ENCODE results near the gene CYP2U1.
"Not testable (repeated sequence)": the region's sequence is repeated elsewhere in the genome, so short reads cannot be mapped to it uniquely, and the experiment has no call there.

The CYP2U1 gene

DNA sequence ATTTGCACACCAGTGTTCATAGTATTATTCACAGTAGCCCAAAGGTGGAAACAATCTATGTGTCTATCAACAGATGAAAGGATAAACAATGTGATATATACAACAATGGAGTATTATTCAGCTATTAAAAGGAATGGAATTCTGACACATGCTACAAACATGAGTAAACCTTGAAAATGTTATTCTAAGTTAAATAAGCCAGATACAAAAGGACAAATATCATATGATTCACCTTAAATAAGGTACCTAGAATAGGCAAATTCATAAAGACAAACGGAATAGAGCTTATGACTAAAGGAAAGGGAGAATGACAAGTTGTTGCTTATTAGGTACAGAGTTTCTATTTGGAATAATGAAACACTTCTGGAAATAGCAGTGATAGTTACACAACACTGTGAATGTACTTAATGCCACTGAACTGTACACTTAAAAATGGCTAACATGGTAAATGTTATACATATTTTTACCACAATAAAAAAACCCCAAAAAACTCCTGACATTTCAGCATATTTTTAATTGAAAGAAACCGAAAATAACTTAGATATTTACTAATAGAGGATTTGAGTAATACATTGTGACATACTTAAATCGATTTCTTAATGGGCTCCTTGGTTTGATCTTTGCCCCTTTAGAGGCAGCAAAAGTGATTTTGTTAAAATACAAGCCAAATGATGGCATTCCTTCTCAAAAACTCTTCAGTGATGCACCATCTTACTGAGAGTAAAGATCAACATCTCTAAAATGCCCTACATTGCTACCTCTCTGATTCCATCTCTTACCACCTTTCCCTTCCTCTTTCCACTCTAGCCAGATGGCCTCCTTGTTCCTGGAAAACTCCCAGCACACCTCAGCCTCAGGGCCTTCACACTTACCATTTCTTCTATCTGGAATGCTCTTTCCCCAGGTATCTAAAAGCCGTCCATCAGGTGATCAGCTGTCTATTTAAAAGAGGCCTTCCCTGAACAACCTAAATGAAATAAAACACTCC, 8.6 kb upstream of the CYP2U1 start:
- no peak for DNase-seq

- DNase-seq: not testable (repeated sequence)
Measured at GRCh38 chr4:107925713-107926112, 5.6 kb upstream of the CYP2U1 start.

- DNase-seq: not testable (repeated sequence)
Measured at GRCh38 chr4:107926875-107927274, 4.5 kb upstream of the CYP2U1 start.

DNA sequence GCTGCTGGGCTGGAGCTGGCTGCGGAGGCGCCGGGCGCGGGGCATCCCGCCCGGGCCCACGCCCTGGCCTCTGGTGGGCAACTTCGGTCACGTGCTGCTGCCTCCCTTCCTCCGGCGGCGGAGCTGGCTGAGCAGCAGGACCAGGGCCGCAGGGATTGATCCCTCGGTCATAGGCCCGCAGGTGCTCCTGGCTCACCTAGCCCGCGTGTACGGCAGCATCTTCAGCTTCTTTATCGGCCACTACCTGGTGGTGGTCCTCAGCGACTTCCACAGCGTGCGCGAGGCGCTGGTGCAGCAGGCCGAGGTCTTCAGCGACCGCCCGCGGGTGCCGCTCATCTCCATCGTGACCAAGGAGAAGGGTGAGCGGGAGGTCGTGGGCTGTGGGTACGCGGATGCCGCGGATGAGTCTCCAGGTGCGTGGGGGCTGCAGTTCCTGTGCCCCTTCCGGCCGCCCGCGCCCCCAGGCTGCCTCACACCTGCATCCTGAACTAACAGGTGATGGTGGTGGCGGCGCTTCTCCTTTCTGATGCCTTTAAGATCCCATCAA, 499 bp downstream of the CYP2U1 start:
- DNase-seq: peak; percentile 9

- no peak for DNase-seq
Measured at GRCh38 chr4:107935246-107935645, 3.9 kb downstream of the CYP2U1 start.

- no peak for DNase-seq
Measured at GRCh38 chr4:107937040-107937439, 5.7 kb downstream of the CYP2U1 start.

DNA sequence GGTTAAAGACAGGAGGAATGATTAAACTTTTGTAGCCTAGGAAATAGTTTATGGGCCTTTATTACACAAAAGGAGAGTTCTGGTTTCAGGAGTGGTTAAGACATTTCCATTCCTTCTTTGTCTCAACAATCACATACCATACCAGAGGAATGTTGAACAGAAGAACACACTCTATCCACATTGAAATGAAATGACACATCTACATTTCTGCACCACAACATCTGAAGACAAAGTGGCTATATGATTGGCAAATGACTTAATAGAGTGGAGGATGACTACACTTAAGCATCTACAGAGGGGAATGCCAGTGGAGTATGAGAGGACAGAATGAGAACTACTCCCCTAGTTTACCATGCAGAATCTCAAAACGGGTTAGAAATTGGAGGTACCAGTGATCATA, 8.0 kb downstream of the CYP2U1 start:
- DNase-seq: no peak

- no peak for DNase-seq
Measured at GRCh38 chr4:107945809-107946208, 14.5 kb downstream of the CYP2U1 start.

DNA sequence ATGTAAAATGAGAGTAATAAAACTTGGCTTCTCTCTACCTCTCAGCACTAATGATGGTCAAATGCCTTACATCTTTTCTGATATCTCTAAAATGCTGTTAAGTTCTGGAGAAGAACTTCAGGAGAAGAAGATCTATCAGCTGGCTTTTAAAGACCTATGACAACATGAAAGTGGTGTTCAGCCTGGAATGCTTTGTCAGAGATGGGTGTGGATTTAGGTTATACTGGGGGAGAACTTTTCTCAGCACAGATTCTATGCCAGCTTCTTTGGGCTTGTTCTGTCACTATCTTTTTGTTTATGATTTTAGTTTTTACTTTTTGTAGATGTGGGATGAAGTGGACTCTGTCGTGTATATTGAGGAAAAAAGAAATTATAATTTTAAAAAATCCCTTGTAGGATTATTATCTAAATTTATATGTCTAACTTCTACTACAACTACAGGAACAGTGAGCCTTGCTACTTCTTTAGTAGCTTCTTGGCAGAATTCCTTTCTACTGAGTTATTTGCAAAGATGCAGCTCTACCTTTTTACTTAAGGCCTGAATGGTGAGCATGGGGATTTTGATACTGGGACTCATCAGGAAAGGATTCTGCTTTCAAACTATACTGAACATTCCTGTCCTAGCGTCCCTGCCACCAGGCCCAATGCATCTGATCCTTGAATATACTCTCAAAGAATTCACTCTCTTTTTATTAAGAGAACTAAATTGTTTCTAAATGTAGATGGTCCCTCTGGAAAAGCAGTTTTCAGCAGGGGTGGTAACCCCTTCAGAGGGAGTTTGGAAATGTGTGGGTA, 19.6 kb downstream of the CYP2U1 start:
- DNase-seq: no peak

DNA sequence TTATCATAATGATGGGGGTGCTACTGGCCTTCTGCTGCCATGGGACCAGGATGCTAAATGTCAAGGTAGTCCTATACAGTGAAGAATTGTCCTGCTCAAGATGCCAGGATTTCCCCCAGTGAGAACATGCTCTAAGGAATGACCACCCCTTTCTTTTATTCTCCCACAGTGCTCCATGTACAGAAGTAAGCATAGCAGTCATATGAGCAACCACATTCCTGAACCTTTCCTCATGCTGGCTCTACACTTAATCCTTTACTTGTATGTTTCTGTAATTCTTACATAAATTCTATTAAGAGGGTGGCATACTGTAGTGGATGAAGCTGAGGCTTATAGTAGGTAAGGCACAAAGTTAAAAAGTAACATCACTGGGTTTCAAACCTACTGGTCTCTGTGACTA, 20.2 kb downstream of the CYP2U1 start:
- DNase-seq: no peak

DNA sequence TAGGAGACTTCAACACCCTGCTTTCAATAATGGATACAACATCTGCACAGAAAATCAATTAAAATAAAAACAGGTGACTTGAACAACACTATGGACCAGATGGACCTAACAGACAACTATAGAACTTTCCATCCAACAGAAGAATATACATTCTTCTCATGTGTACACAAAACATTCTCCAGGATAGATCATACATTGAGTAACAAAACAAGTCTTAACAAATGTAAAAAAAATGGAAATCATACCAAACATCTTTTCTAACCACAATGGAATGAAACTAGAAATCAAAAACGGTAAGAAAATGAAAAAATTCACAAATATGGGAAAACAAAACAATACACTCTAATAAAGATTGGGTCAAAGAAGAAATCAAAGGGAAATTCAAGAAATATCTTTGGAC, 24.7 kb downstream of the CYP2U1 start:
- no peak for DNase-seq

- DNase-seq: no peak
Measured at GRCh38 chr4:107966903-107967302, 35.6 kb downstream of the CYP2U1 start.

DNA sequence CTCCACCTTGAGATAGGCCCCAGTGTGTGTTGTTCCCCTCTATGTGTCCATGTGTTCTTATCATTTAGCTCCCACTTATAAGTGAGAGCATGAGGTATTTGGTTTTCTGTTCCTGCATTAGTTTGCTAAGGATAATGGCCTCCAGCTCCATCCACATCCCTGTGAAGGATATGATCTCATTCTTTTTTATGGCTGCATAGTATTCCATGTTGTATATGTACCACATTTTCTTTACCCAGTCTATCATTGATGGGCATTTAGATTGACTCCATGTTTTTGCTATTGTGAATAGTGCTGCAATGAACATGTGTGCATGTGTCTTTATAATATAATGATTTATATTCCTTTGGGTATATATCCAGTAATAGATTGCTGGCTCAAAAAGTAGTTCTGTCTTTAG, 36.2 kb downstream of the CYP2U1 start:
- not testable (repeated sequence) for DNase-seq

- DNase-seq: not testable (repeated sequence)
Measured at GRCh38 chr4:107967921-107968320, 36.6 kb downstream of the CYP2U1 start.

GRCh38 chr4:107970063-107970798, 38.9 kb downstream of the CYP2U1 start:
- no peak for DNase-seq

GRCh38 chr4:107972605-107973004, 41.3 kb downstream of the CYP2U1 start:
- DNase-seq: no peak

DNA sequence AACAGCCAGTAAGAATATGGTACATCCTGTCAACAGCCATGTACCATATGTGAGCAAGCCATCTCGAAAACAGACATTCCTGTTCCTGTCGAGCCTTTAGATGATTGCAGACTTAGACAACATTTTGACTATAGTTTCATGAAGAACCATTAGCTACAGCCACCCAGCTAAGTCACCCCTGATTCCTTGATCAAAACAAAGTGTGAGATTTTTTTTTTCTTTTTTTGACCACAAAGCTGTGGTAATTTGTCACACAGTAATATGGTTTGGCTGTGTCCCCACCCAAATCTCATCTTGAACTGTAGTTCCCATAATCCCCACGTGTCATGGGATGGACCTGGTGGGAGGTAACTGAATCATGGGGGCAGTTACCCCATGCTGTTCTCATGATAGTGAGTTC, 43.2 kb downstream of the CYP2U1 start:
- no peak for DNase-seq

DNA sequence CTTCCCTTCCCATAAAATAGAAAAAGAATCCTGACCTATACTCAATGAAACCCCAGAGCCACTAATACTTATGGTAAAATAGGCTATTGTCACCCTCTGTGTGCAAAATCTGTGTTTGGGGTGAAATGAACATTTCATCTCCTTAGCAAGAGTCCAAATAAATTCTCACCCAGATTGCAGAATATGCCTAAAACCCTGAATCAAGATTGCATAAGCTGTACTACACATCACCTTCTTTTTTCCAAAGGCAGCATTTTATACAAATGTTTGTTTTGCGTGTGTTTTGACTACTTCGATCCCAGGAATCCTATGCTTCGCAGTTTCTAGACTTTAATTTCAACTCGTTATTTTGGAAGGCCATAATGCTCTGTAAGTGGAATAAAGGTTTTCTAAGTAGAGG, 46.1 kb downstream of the CYP2U1 start:
- no peak for DNase-seq

DNA sequence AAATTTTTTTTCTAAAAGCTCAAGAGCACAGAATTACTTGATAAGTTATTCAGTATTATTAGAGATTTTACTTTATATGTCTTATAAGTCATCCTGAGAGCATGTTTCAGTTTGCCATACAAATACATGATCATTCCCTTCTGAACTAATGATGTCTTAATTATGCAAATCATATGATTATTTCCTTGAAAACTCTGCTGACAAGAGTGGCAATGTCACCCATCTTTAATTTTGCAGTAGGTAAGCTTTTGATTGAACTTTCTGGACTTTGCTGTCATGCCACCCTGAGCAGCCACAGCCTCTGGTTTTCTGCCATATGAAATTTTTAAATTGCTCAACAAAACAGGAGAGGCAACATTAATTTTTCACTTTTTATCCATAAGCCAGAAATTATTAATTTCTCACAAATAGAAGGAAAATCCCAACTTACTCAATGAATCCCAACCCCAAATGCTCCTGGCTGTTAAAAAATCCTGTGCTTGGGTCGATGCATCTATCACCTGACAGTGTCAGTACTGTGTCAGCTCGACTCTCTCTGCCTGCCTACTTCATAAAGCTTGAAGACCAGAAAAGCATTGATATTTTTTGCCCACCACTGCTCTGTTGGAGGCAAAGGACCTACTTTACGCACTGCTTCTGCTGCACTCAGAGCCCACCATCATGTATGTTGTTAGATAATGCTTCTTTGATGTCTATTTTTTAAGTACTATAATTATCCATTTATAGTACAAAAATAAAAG, 46.8 kb downstream of the CYP2U1 start:
- no peak for DNase-seq

GRCh38 chr4:107978716-107979451, 47.5 kb downstream of the CYP2U1 start:
- DNase-seq: no peak

Data from activated effector memory CD4-positive, alpha-beta T cell treated with Interleukin-2 at 50 U/mL for 16 hours (primary cell).